Measurements from ENCODE around the gene AATK. TPM values are rescaled to one million over a fixed set of nuclear protein-coding genes. Genes with fewer than 3 reads are reported as not detected.
A peak's percentile ranks its signal among the peaks of the same experiment; 100 is the strongest.

The AATK gene
- total and polyA plus RNA-seq, 2 of the 13 experiments (the other 11 are each of a cell fraction or from before 2014, with no cell fraction given): 2.9 to 8.4 TPM

GRCh38 chr17:81165246-81166032, 582 bp downstream of the AATK start, which contains the start of gene PVALEF (continued):
- no peak for TF ChIP-seq ZFYVE20 (CRISPR knock-in tag; IDR thresholded peaks at IDR 0.05; ENCODE audit: borderline replicate concordance, low read depth)
- TF ChIP-seq GZF1 (CRISPR knock-in tag; IDR thresholded peaks at IDR 0.05): 0 out of 2 replicates have a peak, but pooled peaks have one; percentile 2
- TF ChIP-seq, protein P1, sequence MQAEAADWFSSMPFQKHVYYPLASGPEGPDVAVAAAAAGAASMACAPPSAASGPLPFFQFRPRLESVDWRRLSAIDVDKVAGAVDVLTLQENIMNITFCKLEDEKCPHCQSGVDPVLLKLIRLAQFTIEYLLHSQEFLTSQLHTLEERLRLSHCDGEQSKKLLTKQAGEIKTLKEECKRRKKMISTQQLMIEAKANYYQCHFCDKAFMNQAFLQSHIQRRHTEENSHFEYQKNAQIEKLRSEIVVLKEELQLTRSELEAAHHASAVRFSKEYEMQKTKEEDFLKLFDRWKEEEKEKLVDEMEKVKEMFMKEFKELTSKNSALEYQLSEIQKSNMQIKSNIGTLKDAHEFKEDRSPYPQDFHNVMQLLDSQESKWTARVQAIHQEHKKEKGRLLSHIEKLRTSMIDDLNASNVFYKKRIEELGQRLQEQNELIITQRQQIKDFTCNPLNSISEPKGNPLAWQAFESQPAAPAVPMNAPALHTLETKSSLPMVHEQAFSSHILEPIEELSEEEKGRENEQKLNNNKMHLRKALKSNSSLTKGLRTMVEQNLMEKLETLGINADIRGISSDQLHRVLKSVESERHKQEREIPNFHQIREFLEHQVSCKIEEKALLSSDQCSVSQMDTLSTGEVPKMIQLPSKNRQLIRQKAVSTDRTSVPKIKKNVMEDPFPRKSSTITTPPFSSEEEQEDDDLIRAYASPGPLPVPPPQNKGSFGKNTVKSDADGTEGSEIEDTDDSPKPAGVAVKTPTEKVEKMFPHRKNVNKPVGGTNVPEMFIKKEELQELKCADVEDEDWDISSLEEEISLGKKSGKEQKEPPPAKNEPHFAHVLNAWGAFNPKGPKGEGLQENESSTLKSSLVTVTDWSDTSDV (CRISPR knock-in tag; IDR thresholded peaks at IDR 0.05): peak; percentile 84
- no peak for TF ChIP-seq FOSL1 (CRISPR knock-in tag; IDR thresholded peaks at IDR 0.05; ENCODE audit: borderline replicate concordance)
- no peak for TF ChIP-seq ELF4 (CRISPR knock-in tag; IDR thresholded peaks at IDR 0.05; ENCODE audit: borderline replicate concordance)
- TF ChIP-seq HOXA9 (CRISPR knock-in tag; IDR thresholded peaks at IDR 0.05; ENCODE audit: borderline replicate concordance): peak; percentile 53; the same call in 1 of the 2 replicates
- peak; percentile 37; the same call in 1 of the 2 replicates for TF ChIP-seq MLX (CRISPR knock-in tag; IDR thresholded peaks at IDR 0.05)
- TF ChIP-seq, protein P2, sequence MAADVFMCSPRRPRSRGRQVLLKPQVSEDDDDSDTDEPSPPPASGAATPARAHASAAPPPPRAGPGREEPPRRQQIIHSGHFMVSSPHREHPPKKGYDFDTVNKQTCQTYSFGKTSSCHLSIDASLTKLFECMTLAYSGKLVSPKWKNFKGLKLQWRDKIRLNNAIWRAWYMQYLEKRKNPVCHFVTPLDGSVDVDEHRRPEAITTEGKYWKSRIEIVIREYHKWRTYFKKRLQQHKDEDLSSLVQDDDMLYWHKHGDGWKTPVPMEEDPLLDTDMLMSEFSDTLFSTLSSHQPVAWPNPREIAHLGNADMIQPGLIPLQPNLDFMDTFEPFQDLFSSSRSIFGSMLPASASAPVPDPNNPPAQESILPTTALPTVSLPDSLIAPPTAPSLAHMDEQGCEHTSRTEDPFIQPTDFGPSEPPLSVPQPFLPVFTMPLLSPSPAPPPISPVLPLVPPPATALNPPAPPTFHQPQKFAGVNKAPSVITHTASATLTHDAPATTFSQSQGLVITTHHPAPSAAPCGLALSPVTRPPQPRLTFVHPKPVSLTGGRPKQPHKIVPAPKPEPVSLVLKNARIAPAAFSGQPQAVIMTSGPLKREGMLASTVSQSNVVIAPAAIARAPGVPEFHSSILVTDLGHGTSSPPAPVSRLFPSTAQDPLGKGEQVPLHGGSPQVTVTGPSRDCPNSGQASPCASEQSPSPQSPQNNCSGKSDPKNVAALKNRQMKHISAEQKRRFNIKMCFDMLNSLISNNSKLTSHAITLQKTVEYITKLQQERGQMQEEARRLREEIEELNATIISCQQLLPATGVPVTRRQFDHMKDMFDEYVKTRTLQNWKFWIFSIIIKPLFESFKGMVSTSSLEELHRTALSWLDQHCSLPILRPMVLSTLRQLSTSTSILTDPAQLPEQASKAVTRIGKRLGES (CRISPR knock-in tag; IDR thresholded peaks at IDR 0.05; ENCODE audit: borderline replicate concordance): no peak
- no peak for TF ChIP-seq SRF (IDR thresholded peaks at IDR 0.05; ENCODE audit: low read depth, low read length)
- no peak for TF ChIP-seq THAP8 (CRISPR knock-in tag; IDR thresholded peaks at IDR 0.05; ENCODE audit: borderline replicate concordance)
- TF ChIP-seq CENPX (CRISPR knock-in tag; IDR thresholded peaks at IDR 0.05): no peak
- 0 out of 2 replicates have a peak, but pooled peaks have one; percentile 64 for TF ChIP-seq ZNF224 (CRISPR knock-in tag; IDR thresholded peaks at IDR 0.05)
- TF ChIP-seq ZSCAN21 (CRISPR knock-in tag; IDR thresholded peaks at IDR 0.05; ENCODE audit: borderline replicate concordance): peak; percentile 66; the same call in 1 of the 2 replicates
- peak; percentile 79 for TF ChIP-seq HDAC2 (CRISPR knock-in tag; IDR thresholded peaks at IDR 0.05)
- TF ChIP-seq, protein P3, sequence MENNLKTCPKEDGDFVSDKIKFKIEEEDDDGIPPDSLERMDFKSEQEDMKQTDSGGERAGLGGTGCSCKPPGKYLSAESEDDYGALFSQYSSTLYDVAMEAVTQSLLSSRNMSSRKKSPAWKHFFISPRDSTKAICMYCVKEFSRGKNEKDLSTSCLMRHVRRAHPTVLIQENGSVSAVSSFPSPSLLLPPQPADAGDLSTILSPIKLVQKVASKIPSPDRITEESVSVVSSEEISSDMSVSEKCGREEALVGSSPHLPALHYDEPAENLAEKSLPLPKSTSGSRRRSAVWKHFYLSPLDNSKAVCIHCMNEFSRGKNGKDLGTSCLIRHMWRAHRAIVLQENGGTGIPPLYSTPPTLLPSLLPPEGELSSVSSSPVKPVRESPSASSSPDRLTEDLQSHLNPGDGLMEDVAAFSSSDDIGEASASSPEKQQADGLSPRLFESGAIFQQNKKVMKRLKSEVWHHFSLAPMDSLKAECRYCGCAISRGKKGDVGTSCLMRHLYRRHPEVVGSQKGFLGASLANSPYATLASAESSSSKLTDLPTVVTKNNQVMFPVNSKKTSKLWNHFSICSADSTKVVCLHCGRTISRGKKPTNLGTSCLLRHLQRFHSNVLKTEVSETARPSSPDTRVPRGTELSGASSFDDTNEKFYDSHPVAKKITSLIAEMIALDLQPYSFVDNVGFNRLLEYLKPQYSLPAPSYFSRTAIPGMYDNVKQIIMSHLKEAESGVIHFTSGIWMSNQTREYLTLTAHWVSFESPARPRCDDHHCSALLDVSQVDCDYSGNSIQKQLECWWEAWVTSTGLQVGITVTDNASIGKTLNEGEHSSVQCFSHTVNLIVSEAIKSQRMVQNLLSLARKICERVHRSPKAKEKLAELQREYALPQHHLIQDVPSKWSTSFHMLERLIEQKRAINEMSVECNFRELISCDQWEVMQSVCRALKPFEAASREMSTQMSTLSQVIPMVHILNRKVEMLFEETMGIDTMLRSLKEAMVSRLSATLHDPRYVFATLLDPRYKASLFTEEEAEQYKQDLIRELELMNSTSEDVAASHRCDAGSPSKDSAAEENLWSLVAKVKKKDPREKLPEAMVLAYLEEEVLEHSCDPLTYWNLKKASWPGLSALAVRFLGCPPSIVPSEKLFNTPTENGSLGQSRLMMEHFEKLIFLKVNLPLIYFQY (CRISPR knock-in tag; IDR thresholded peaks at IDR 0.05; ENCODE audit: borderline replicate concordance): peak; percentile 49; the same call in 1 of the 2 replicates

All from HepG2 (cell line).